CD4-positive, alpha-beta T cell treated with Interleukin-15 for 1 hour (primary cell): ENCODE measurements around the gene CCDC186.

Experiments
- DNase-seq: peaks from one replicate; pipeline ENCODE4 v3.0.0-alpha.2; 2020

The CCDC186 gene

DNA sequence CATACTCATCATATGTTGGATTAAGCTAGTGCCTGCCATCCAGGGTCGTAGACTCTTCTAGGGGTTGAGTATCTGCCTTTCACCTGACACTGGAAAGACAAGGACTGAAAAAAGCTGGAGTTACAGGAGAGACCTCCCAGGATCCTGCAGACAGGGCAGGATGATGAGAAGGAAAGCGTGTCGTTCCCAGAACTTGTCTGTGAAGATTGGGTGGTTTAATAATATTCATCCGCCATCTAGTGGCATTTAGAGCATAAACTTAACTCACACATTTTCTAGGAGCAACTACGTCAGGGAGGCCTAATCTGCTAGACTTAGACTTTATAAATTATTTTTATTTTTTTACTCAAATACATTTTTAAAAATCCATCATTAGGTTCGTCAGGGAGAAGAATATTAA, 70.7 kb downstream of the CCDC186 start:
- DNase-seq: no peak

DNA sequence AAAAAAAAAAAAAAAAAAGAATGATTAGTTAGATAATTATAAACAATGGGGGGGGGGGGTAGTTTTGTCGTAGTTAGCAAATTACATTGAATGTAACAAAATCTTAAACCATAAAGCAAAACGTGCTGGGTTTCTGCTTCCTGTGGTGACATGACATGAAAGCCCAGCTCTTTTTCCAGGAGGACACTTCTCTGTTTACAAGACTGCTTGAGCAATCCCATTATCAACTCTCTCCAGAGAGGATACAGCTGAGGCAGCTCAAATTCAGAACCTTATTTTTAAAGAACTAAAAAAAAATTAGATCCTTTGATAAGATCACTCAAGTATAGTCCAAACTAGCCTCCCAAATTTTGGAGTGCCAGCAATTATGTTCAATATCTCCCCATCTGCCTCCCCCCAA, 71.7 kb downstream of the CCDC186 start:
- DNase-seq: no peak

DNA sequence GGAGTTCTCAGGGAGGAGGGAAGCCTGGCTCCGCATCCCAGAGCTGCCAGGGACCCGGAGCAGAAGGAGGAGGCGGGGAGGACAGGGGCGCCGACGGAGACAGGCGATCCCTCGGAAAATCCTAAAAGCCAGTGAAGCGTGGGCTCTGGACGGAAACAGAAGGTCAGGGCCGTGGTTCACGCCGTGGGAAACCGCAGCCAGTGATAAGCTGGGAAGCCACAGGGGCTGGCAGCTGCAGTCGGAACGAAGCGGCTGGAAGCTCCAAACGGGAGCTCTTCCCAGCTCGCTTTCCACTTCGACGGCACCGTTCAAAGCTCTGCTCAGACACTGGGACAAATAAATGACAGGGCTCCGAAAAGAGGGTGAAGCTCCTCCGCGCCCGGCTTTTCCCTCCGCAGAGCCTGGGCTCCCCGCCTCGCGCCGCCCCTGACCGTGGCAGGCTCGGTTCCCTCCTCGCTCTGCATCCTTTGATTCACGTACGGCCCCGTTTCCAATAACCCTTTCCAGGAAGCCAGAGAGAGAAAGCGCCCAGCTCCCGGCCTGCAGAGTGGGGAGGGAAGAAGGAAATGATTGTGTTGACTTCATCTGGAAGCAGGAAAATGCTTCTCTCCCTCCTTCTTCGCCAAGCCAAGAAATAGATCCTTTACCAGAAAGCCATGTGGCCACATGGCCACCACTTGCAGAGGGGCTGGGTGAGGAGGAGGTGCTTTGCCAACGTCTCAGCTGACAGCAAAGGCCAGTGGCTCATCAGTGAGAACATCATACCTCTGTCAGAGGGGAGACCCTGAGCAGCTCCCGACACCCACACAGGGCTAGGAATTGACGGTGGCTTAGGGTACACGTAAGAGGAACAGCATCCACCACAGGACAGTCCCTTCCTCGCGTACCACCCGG, 72.9 kb downstream of the CCDC186 start:
- no peak for DNase-seq

DNA sequence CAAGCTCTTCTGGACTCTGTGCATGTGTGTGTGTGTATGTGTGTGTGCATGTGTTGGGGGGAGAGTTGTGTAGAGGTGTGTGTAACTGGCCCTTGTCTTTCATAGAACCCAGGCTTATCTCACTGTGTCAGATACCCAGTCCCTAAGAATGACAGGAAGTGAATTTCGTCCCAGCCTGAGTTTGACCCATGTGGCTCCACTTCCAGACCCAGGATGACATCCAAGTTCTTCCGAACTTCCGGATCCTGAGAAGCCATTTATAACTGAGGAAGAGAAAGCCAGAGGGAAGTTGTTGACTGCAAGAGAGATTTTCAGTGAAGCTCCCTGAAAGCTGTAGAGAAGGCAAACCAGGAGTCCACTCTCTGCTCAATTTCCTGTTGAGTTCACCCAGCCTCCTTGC, 77.1 kb downstream of the CCDC186 start:
- DNase-seq: no peak

DNA sequence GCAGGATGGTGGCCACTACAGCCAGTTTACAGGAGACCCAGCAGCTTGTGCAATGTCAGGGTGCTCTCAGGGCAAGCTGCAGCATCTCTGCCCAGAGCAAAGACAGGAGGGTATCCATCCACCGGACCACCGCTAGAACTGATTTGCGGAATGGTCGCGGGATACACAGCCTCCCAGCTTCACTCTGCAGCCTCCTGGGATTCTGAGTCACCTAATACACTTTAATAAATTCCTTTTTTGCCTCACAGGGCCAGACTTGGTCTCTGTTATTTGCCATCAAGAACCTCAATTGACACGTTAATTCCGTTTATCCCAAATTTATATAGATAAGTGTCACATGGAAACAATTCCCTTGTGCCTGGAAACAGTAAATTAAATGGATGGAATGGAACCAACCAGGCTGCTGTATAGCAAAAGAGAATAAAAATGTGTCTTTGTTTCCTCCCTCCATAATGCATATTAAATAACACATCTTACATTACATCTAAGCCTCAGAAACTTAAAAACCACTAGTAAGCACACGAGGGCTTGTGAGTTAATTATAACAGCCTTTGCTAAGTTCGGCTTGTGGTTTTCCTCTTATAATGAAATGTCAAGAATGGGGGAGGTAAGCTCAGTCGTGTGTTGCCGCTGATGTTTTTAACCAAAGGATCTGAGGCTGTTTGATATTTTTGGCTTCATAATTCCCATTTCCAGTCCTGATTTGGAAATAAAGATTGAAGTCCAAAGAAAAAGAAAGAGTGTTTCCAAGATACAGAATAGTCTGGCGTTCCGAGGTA, 78.3 kb downstream of the CCDC186 start:
- no peak for DNase-seq

DNA sequence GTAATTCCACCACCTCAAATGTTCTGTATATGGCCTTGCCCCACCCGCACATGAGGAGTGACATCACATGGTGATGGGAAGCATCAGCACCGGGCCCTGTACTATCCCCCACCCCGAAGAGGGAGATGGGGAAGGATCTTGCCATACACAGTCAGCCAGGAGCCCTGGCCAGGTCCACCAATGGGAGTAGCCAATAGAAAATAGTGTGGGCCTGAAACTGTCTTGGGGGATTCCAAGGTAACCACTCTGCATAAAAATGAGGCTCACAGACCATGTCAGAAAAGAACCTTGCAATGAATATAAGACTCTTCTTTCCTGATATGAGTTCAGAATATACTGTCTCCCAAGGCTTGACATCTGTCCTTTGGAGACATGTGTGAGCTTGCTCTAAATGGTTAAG, 79.2 kb downstream of the CCDC186 start:
- no peak for DNase-seq

DNA sequence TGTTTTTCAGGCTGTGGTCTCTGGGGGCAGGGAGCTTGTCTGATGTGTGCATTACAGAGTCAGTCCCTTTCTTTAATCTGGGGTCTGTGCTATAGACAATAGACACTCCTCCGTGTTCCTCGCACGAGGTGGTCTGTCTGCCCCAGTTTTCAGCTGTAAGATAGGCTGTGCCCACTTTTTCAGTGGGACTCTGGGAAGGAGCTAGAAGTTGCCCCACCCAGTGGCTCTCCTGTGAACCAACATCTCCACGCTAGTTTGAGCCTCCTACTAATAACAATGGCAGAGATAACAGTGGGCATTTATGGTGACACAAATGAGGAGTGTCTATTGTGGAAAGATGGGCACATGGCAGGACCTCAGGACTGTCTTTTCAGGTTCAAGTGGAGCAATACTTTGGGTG, 86.3 kb downstream of the CCDC186 start:
- DNase-seq: no peak

DNA sequence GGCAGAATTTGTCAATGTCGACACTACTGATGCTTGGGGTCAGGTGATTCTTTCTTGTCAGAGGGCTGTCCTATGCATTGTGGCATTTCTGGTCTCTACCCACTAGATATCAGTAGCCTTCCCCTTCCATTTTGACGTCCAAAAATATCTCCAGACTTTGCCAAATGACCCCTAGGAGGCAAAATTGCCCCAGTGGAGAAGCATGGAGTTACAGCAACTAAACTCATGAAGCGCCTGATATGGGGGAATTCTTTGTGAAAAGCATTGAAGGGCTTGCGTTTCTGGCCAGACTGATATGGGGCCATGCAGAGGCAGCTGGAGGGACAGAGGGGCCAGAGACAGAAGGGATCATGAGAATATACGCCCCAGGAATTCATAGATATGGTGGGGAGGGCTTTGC, 86.7 kb downstream of the CCDC186 start:
- no peak for DNase-seq

DNA sequence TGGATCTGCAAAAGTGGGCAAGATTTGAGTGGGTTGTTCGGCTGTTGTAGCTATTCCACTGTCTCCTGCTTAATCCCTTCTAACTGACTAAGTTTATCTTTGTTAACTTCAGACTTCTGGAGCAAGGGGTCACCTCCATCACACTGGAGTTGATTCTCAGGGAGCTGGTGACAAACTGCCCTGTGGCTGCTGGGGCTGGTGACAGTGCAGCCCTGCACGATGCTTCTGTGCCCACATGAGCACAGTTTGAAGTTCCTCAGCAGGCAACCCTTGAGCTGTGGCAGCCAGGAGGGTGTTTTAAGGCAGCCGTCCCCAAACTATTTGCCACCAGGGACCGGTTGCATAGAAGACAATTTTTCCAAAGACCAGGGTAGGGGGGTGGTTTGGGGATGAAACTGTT, 89.8 kb downstream of the CCDC186 start:
- DNase-seq: no peak

DNA sequence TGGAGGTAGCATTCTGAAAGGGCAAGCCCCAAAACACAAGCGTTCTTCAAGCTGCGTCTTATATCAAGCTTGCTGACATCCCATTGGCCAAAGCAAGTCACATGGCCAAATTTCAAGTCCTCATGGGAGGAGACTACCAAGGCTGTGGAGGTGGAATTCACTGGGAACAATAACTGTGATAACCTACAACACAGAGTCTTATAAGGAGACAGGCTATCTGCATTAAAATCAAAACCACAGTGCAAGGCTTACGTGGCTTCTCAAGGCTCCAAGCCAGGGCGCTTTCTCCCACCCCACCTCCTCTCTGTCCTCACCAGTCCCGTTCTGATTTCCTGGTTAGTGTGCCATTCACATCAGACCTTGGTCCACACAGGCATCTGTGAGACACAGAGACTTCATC, 91.0 kb downstream of the CCDC186 start:
- DNase-seq: no peak

DNA sequence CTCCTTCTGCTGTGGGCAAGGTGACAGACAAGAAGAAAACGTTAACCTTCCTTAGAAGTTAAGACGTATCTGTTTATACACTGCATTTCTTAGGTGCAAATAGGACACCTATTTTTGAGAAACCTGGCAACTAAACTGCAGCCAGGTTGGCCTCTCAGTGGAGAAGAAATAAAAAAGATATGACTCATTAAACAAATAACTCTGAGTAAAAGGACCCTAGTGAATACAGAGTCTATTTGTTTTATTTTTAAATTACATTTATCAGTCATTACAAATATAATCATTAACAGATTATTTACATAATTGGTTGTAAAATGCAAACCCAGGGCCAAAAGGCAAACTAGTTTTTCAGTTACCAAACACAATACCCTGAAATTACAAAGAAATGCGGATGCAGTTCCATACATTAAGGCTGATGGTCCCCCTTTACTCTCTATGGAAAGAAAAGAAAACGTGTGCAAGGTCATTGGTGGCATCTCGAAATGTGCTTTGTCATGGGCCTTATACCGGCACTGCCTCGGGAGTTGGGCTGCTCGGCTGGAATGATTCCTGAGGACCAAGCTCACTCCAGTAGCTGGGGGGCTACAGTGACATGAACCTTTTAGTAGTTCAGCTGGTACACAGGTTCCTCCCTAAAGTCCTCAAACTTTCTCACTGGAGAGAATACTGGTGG, 92.0 kb downstream of the CCDC186 start:
- DNase-seq: no peak

DNA sequence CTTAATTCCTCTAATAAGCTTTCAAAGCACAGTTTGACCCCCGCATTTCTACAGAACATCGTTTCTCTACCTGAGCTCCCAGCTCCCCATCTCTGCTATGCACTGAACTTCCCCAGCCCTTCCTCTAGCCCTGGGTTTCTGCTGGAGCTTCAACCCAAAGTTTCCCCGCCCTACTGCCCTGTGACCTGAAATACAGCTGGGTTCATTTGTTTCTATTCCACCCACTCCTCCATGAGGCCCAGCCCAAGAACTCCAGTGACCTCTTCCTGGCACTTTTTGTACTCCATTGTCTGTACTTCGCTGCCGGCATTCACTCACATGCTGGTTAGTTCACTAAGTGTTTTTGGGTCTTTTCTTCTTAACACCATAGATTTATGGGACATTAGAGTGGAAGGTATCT, 94.6 kb downstream of the CCDC186 start:
- DNase-seq: no peak

DNA sequence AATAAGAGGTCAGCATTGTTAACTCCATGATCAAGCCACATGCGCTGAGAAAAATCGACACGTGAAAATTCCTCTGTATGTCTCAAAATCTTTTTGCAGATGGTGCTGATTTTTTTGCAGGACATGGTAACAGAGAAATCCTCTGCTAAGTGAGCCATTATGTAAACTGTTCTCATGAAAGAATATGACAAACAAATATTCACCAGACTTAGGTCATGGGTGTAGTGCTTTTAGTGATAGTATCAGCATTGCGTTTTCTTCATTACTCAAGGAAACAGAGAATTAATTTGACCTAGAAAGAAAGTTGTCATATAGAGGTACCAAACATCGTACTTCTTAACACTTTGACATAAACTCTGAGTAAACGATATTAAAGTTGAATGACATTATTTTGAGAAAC, 95.7 kb downstream of the CCDC186 start:
- DNase-seq: no peak

DNA sequence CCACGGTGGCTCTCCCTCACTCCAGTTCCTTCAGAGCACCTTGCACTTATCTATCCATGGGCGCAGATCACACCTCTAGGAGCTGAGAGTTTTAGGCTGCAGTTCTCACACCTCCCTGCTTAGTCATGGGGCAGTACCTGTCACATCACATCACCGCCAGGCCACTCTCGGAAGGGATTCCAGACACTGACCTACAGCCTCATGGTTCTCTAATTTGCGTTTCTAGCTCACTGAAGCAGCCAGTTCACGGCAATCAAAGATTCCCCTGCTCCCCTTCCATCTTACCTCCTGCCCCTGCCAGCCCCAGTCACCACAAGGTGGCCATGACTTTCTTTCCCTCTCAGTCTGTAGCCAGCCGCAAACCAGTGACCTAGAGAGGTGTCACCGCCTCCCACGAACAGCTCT, 96.2 kb downstream of the CCDC186 start:
- no peak for DNase-seq

DNA sequence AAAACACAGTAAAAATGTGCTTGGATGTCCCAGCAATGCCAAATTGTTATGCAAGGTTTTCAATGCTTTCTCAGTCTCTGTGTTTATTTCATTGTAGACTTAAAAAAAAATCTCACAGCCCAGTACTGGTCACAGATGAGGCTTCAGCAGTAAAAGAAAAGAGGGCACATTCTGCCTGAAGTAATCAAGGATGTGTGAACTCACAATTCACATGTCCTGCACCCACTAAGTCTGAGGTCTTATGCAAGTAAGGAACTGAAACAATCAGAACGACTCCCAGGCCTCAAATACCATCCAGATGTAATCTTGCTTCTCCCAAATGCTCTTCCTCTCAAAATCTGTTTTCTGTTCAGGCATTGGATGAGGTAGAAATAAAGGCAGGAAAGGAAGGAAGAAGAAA, 96.7 kb downstream of the CCDC186 start:
- no peak for DNase-seq

DNA sequence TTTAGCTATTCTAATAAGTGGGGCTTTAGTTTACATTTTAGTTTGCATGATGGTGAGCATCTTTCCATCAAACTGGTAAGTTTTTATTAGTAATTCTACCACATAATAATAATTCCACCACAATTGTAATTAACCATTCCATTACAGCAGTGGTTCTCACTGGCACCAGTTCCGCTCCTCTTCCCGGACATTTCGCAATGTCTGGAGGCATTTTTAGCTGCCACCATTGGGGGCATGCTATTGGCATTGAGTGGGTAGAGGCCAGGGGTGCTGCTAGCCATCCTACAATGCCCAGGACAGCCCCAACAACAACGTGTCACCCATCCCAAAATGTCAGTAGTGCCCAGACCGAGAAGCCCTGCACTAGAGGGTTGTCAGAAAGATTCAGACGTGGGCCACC, 98.9 kb downstream of the CCDC186 start:
- DNase-seq: no peak

DNA sequence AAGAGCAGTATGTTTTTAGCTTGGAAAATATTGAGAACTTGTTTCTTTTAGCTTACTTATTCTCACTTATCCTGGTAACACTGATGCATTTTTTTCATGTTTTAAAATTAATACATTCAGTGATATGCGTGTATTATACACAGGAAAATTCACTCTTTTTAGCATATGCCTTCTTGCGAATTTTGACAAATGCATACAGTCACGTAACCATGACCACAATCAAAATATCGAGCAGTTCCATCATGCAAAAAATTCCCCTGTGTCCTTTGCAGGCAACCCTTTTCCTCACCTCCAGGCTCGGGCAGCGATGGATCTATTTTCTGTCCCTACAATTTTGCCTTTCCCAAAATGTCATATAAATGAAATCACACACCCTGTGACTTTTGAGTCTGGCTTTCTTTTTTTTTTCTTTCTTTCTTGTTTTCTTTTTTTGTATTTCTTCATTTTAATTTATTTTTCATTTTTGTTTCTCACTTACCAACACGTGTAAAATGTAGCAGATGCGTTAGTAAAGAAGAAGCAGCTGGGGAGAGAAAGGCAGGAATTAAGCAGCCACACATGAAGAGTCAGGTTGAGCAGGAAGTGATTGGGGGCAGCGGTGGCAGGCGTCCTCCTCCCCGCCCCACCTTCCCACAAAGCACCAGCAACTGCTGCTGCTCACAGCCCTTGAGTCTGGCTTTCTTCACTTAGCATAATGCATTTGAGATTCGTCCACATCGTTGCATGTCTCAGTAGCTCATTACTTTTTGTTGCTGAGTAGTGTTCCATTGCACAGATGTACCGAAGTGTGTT, 100.4 kb downstream of the CCDC186 start:
- no peak for DNase-seq

DNA sequence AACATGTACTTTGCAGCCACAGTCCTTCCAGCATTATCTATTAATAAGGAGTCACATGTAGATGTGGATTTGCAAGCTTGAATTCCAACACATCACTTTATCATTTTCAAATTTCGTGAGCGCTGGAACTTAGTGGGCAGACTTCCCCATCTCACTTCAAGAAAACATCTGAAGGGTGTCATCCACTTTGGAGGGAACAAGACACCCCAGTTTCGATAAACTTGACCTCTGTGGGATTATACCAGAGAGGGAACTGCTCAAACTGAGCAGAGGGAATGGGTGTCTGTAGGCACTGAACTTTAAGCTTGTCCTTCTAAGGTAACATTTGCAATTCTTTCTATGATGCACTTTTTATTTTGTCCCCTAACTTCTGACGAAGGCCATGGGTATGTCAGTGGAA, 102.8 kb downstream of the CCDC186 start:
- DNase-seq: no peak
